Left hindlimb (tissue), 1 donor: ENCODE results near the gene TENM4.

Source experiments
- DNase-seq: peaks from one replicate; pipeline ENCODE4 v3.0.0-alpha.2; 2018

Gene TENM4

GRCh38 chr11:78603792-78604191, 837.0 kb downstream of the TENM4 start:
- DNase-seq, result no peak
